K562 (cell line): ENCODE results near the gene ADAMTS14. TPM values are rescaled to one million over a fixed set of nuclear protein-coding genes. Genes with fewer than 3 reads are reported as not detected.

Source experiments
- DPF2 ChIP-seq: fragments of 450-650 bp; IDR thresholded peaks from 2 replicates; pipeline ENCODE4 v1.6.1; 2016
- ESRRA ChIP-seq: fragments of 450-650 bp; IDR thresholded peaks from 2 replicates; pipeline ENCODE4 v1.6.1; 2014; ENCODE audit warnings: low read depth, mild to moderate bottlenecking, moderate library complexity, borderline replicate concordance
- EZH2 ChIP-seq: IDR thresholded peaks from 2 replicates; pipeline ENCODE4 v1.6.1; 2012; ENCODE audit warnings: low read depth, mild to moderate bottlenecking, inconsistent platforms, low read length, borderline replicate concordance
- FOXM1 ChIP-seq, 2 experiments: fragments of 450-650 bp in 1 of 2; sonication (generic) in 1 of 2; formaldehyde crosslinking in 1 of 2; IDR thresholded peaks; 2 replicates each; pipeline versions ENCODE4 v1.6.1 to v1.9.0; 2017 to 2022; ENCODE audit warnings: low read depth in 2 of 2, mild to moderate bottlenecking in 2 of 2, missing genetic modification reagents in 1 of 2, moderate library complexity in 1 of 2
- NFIX ChIP-seq: fragments of 250-450 bp; sonication (Bioruptor Pico); IDR thresholded peaks from 2 replicates; pipeline ENCODE4 v1.4.0; 2020; ENCODE audit warnings: low read depth, mild to moderate bottlenecking, moderate library complexity
- NR2C1 ChIP-seq, 2 experiments: fragments of 450-650 bp; IDR thresholded peaks; 2 replicates each; pipeline ENCODE4 v1.6.1; 2017; ENCODE audit warnings: mild to moderate bottlenecking in 2 of 2, antibody characterized with exemption in 1 of 2, inconsistent platforms in 1 of 2, missing compliant biosample characterization in 1 of 2, missing genetic modification characterization in 1 of 2
- ZNF175 ChIP-seq: fragments of 200-800 bp; sonication (Bioruptor generic); IDR thresholded peaks from 2 replicates; pipeline ENCODE4 v1.6.1; 2016; ENCODE audit warnings: low read depth, mild to moderate bottlenecking, missing genetic modification characterization, missing compliant biosample characterization
- ZNF668 ChIP-seq: fragments of 250-450 bp; sonication (Bioruptor Pico); IDR thresholded peaks from 2 replicates; pipeline ENCODE4 v1.8.0; 2022; ENCODE audit warnings: mild to moderate bottlenecking, inconsistent platforms
- ZNF764 ChIP-seq: fragments of 250-450 bp; sonication (Bioruptor Pico); IDR thresholded peaks from 2 replicates; pipeline ENCODE4 v1.4.0; 2020; ENCODE audit warnings: low read depth, mild to moderate bottlenecking, moderate library complexity
- polyA plus RNA-seq, 8 experiments: library from polyadenylated mRNA; depleted of rRNA in 4 of 8; stranded (reverse) in 5 of 8; unstranded in 3 of 8; fragments of >200 nt; fragmentation: Nextera tagmentation in 2 of 8; fragmentation: Illumina TruSeq in 1 of 8; extraction: Ambion mirVana in 2 of 8; extraction: Trizol in 1 of 8; gene quantifications; 2 replicates each; pipeline versions ENCODE4 v1.2.1 to v1.2.3, GENCODE V29; 2011 to 2014; ENCODE audit warnings: inconsistent platforms in 1 of 8, missing spikeins in 1 of 8
- total RNA-seq, 7 experiments: library from RNA; depleted of rRNA in 6 of 7; stranded (reverse); fragments of >200 nt in 6 of 7; fragmentation: Illumina TruSeq in 2 of 7; extraction: Trizol in 2 of 7; gene quantifications; 2 replicates each; pipeline versions ENCODE4 v1.2.1 to v1.2.3, GENCODE V29; 2011 to 2021; ENCODE audit warnings: low replicate concordance in 1 of 7
- TF ChIP-seq, protein P1 (sequence below): fragments of 250-450 bp; sonication (Bioruptor Pico); IDR thresholded peaks from 2 replicates; pipeline ENCODE4 v1.4.0; 2020; ENCODE audit warnings: borderline replicate concordance
- TF ChIP-seq, protein P2 (sequence below): sonication (generic); formaldehyde crosslinking; IDR thresholded peaks from 2 replicates; pipeline ENCODE4 v1.8.1; 2022; ENCODE audit warnings: missing genetic modification reagents
- TF ChIP-seq, protein P3 (sequence below), 2 experiments: IDR thresholded peaks in 1 of 2; conservative IDR thresholded peaks in 1 of 2; 2 replicates each; pipeline ENCODE4 v1.6.1; 2016; ENCODE audit warnings: low read depth in 2 of 2, mild to moderate bottlenecking in 1 of 2, missing compliant biosample characterization in 1 of 2, missing genetic modification characterization in 1 of 2, moderate library complexity in 1 of 2
- TF ChIP-seq, protein P4 (sequence below): fragments of 250-450 bp; sonication (Bioruptor Pico); IDR thresholded peaks from 2 replicates; pipeline ENCODE4 v1.5.0; 2021; ENCODE audit warnings: mild to moderate bottlenecking, borderline replicate concordance
- TF ChIP-seq, protein P5 (sequence below): fragments of 250-450 bp; sonication (Bioruptor Pico); IDR thresholded peaks from 2 replicates; pipeline ENCODE4 v1.5.0; 2021
- TF ChIP-seq, protein P6 (sequence below): fragments of 250-450 bp; sonication (Bioruptor Pico); IDR thresholded peaks from 2 replicates; pipeline ENCODE4 v1.5.0; 2021

ADAMTS14 gene
- total and polyA plus RNA-seq, 9 of the 15 experiments (the other 6 are each of a cell fraction or from before 2014, with no cell fraction given): 0.04 to 37.4 (median 15.9) TPM

DNA sequence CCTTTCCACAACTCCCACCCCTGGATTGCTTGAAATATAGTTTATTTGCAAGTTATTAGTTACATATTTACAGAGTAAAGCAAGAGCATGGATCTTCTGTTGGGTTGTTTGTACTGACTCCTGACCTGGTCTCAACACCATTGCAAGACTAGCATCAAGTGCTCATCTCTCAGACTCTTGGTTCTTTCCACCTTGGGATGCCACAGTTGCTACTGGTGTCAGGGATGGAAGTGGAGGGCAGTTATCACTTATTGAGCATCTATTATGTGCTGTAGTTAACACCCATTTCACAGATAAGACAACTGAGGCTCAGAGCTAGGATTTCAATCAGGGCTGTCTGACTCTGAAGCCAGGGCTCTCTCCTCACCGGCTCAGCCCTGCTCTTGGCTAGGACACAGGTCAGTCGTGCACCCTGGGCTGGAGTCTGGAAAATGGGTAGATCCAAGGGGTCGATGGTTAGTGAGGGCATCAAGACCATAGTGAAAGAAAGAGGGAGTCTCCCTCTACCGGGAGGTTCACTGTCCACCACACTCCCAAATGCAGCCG is 614 bp upstream of the ADAMTS14 start (continued):
- TF ChIP-seq FOXM1 (IDR thresholded peaks at IDR 0.05; ENCODE audit: low read depth) (peak; percentile 69; the same call in 1 of the 2 replicates), FOXM1 (CRISPR knock-in tag; IDR thresholded peaks at IDR 0.05; ENCODE audit: low read depth) (no peak), ESRRA (peak; percentile 89), NFIX (no peak), ZNF764 (CRISPR knock-in tag) (peak; percentile 61; the same call in 1 of the 2 replicates), NR2C1 (IDR thresholded peaks at IDR 0.05) (no peak), NR2C1 (tag; IDR thresholded peaks at IDR 0.05) (peak; percentile 59), DPF2 (peak; percentile 73), EZH2 (no peak), ZNF668 (peak; percentile 73; the same call in 1 of the 2 replicates), ZNF175 (0 out of 2 replicates have a peak, but pooled peaks have one; percentile 7)
- TF ChIP-seq, protein P1, sequence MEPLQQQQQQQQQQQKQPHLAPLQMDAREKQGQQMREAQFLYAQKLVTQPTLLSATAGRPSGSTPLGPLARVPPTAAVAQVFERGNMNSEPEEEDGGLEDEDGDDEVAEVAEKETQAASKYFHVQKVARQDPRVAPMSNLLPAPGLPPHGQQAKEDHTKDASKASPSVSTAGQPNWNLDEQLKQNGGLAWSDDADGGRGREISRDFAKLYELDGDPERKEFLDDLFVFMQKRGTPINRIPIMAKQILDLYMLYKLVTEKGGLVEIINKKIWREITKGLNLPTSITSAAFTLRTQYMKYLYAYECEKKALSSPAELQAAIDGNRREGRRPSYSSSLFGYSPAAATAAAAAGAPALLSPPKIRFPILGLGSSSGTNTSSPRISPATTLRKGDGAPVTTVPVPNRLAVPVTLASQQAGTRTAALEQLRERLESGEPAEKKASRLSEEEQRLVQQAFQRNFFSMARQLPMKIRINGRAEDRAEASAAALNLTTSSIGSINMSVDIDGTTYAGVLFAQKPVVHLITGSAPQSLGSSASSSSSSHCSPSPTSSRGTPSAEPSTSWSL (CRISPR knock-in tag): peak; percentile 76; the same call in 1 of the 2 replicates
- TF ChIP-seq, protein P2, sequence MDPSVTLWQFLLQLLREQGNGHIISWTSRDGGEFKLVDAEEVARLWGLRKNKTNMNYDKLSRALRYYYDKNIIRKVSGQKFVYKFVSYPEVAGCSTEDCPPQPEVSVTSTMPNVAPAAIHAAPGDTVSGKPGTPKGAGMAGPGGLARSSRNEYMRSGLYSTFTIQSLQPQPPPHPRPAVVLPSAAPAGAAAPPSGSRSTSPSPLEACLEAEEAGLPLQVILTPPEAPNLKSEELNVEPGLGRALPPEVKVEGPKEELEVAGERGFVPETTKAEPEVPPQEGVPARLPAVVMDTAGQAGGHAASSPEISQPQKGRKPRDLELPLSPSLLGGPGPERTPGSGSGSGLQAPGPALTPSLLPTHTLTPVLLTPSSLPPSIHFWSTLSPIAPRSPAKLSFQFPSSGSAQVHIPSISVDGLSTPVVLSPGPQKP (CRISPR knock-in tag): no peak
- TF ChIP-seq, protein P3, sequence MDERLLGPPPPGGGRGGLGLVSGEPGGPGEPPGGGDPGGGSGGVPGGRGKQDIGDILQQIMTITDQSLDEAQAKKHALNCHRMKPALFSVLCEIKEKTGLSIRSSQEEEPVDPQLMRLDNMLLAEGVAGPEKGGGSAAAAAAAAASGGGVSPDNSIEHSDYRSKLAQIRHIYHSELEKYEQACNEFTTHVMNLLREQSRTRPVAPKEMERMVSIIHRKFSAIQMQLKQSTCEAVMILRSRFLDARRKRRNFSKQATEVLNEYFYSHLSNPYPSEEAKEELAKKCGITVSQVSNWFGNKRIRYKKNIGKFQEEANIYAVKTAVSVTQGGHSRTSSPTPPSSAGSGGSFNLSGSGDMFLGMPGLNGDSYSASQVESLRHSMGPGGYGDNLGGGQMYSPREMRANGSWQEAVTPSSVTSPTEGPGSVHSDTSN (CRISPR knock-in tag; IDR thresholded peaks at IDR 0.05; ENCODE audit: low read depth): no peak
- TF ChIP-seq, protein P3 (tag; conservative IDR thresholded peaks at IDR 0.05; ENCODE audit: low read depth): no peak
- TF ChIP-seq, protein P4, sequence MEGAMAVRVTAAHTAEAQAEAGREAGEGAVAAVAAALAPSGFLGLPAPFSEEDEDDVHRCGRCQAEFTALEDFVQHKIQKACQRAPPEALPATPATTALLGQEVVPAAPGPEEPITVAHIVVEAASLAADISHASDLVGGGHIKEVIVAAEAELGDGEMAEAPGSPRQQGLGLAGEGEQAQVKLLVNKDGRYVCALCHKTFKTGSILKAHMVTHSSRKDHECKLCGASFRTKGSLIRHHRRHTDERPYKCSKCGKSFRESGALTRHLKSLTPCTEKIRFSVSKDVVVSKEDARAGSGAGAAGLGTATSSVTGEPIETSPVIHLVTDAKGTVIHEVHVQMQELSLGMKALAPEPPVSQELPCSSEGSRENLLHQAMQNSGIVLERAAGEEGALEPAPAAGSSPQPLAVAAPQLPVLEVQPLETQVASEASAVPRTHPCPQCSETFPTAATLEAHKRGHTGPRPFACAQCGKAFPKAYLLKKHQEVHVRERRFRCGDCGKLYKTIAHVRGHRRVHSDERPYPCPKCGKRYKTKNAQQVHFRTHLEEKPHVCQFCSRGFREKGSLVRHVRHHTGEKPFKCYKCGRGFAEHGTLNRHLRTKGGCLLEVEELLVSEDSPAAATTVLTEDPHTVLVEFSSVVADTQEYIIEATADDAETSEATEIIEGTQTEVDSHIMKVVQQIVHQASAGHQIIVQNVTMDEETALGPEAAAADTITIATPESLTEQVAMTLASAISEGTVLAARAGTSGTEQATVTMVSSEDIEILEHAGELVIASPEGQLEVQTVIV: no peak
- TF ChIP-seq, protein P5, sequence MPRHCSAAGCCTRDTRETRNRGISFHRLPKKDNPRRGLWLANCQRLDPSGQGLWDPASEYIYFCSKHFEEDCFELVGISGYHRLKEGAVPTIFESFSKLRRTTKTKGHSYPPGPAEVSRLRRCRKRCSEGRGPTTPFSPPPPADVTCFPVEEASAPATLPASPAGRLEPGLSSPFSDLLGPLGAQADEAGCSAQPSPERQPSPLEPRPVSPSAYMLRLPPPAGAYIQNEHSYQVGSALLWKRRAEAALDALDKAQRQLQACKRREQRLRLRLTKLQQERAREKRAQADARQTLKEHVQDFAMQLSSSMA (CRISPR knock-in tag): peak; percentile 83; the same call in 1 of the 2 replicates
- TF ChIP-seq, protein P6, sequence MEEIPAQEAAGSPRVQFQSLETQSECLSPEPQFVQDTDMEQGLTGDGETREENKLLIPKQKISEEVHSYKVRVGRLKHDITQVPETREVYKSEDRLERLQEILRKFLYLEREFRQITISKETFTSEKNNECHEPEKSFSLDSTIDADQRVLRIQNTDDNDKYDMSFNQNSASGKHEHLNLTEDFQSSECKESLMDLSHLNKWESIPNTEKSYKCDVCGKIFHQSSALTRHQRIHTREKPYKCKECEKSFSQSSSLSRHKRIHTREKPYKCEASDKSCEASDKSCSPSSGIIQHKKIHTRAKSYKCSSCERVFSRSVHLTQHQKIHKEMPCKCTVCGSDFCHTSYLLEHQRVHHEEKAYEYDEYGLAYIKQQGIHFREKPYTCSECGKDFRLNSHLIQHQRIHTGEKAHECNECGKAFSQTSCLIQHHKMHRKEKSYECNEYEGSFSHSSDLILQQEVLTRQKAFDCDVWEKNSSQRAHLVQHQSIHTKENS (CRISPR knock-in tag): no peak
